Epithelial cell of esophagus (primary cell): ENCODE data around the gene ITPRIPL1.

Experiments used
- DNase-seq: peaks from one replicate; pipeline ENCODE4 v3.0.0; 2010; ENCODE audit warnings: low read depth
- H3K4me3 ChIP-seq: 2 replicates; pipeline ENCODE4 v1.5.1; 2011; ENCODE audit warnings: mild to moderate bottlenecking, low read length, control low read depth
- CTCF ChIP-seq: IDR thresholded peaks from 2 replicates; pipeline ENCODE4 v1.5.1; 2011; ENCODE audit warnings: low read depth, mild to moderate bottlenecking, low read length, control low read depth, inconsistent platforms; ENCODE audit not compliant: insufficient read depth; ENCODE audit errors: missing control alignments

ITPRIPL1 gene

GRCh38 chr2:96374211-96374951, 49.3 kb downstream of the ITPRIPL1 start:
- H3K4me3 ChIP-seq, result no peak overlapping the region
- no peak for TF ChIP-seq CTCF
- DNase-seq, result peak; percentile 68
